HG03280 (cell line): ENCODE data around the gene PPP1CA.

ENCODE experiments used
- ATAC-seq: cut with Tn5 transposase; IDR thresholded peaks from one replicate; pipeline ENCODE4 v1.9.1; 2021; ENCODE audit warnings: mild to moderate bottlenecking, moderate library complexity; ENCODE audit not compliant: unreplicated experiment

The PPP1CA gene

DNA sequence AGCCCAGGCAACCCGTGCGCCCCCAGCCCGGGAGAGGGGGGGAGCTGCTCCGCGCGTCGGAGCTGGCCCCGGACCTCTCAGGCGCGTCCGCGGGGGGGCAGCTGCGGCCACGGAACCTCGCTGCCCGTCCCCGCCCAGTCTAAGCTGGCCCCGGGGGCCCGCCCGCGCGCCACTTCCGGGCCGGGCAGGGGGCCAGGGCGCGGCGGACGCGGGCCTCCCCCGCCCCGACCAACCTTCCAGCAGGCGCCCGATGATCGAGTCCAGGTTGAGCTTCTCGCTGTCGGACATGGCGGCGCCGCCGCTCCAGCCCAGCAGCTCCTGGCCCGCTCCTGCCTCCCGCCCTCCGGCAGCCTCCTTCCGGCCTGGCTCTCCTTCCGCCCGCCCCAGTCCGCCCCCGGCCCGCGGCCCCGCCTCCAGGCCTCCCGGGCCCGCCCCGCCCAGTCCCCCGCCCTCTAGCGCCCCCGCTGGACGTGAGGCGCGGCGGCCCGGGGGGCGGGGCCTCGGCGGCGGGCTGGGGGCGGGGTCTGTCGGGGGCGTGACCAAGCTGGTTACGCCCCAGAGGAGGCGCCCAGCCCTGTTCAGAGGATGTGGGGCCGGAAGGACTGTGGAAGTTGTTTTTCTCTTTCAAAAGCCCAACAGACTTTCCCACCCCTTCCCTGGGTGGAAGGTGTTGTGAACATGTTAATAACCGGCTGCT lies at the start of gene PPP1CA:
TSS of gene PPP1CA (minus strand) at position 364 of the 697 bp plus-strand sequence. CDS start at position 288, 76 bp downstream.
- ATAC-seq = peak; percentile 65

DNA sequence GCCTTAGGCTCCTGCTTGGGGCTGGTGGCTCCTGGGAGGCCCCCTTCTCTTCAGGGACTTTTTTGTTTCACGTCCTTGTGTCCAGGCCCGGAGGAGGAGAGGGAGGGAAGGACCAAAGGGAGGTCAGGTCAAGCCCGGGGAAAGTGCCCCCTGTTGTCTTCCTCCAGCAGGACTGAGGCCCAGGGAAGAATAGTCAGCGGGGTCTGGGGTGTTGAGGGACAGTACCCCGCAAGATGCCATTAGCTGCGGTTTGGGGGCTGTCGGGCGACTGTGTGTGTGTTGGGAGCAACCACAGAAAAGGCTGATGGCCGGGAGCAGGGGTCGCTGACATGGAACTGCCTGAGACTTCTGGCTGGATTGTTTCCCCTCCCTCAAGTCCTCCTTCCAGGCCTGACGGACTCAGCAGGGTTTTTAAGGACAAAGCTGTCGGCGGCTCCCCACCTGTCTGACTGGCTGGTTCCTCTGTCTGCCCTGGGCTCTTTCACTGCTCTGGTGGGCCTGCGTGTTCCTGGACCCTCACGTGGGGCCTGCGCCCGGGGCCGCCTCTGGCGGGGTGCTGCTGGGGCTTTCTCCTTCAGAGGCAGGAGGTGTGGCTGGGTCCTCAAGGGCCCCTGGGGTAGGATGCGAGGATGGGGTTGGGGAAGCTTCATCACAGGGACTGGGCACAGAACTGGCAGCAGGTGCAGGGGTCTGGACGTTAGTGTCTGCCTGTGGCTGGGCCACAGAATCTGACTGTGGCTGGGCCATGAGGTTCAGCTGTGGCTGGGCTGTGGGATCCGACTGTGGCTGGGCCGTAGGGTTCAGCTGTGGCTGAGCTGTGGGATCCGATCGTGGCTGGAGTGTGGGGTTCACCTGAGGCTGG lies 49.4 kb upstream of the PPP1CA start:
- no peak for ATAC-seq

DNA sequence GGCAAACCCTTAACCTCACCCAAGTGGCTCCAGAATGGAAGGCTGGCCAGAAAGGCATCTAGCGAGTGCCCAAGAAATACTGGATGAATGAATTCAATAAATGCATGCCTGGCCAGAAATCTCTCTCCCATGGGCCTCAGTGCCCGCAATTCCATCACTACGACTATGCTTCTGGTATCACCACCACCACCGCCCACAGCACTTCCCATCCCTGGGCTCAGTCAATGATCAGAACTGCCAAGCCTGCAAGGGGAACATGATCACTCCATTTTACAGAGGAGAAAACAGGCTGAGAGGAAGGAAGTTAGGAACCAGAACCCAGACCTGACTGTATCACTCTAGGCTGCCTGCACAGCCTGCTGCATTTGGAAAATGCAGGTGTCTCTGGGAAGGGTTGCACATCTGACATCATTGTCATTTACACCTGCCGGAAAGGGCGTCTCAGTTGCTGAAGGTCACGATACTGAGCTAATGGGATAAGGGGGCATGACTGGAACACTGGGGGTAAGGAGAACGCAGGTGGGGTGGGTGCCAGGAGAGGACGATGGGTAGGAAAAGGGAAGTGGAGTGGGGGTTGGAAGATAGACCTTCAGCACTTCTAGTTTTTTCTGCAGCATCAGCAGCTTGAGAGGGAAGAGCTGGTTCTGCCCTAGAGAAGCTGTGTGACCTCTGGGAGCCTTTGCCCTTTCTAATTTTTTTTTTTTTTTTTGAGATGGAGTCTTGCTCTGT lies 47.6 kb upstream of the PPP1CA start:
- no peak for ATAC-seq

- no peak for ATAC-seq
Measured at GRCh38 chr11:67448220-67448609, 46.6 kb upstream of the PPP1CA start.

DNA sequence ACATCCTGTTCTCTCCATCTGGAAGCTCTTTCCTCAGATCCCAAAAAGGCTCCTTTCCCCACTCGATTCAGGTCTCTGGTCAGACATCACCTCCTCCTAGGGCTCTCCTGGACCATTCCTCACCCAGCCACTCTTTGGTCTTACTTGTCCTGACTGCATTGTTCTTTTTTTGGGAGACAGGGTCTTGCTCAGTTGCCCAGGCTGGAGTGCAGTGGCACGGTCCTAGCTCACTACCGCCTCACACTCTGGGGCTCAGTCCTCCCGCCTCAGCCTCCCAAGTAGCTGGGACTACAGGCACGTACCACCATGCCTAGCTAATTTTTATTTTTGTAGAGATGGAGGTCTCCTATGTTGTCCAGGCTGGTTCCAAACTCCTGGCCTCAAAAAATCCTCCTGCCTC lies 43.9 kb upstream of the PPP1CA start:
- ATAC-seq = no peak

DNA sequence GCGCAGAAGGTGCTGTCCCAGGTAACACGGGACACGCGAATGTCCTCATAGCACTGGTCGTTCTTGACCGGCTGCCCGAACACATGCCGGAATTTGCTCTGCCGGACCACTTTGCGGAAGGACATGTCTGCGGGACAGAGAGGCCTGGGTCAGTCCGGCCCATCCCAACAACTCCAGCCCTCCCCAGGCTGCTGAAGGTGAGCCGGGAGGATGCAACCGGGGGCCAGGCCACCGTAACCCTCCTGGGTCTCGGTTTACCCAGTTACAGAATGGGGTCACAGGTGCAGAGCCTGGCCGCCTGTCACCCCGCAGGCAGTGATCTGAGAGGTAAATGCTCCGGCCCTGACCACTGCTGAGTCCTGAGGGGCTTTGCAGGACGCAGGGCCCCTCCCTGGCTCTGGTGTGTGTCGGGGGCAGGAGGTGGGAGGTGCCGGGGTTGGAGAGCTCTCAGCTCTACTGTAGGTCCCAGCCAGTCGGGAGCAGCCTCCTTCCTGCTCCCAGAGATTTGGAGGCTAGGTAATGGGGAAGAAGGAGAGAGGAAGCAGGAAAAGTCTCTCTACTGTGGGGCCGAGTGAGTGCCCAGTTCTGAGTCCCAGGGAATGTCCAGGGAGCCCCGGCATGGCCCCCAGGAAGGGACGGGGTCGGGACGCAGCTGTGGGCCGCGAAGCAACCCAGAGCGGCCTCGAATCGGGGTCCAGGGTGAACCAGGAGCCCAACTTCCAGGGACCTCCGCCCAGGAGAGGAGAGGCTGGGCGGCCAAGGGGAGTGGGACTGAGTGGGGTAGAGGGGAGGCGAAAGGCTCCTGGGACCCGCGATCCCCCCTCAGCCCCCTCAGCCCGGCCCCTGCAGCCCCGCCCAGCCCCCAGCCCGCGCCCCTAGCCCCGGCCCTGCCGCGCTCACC lies 41.1 kb upstream of the PPP1CA start:
- no peak for ATAC-seq

DNA sequence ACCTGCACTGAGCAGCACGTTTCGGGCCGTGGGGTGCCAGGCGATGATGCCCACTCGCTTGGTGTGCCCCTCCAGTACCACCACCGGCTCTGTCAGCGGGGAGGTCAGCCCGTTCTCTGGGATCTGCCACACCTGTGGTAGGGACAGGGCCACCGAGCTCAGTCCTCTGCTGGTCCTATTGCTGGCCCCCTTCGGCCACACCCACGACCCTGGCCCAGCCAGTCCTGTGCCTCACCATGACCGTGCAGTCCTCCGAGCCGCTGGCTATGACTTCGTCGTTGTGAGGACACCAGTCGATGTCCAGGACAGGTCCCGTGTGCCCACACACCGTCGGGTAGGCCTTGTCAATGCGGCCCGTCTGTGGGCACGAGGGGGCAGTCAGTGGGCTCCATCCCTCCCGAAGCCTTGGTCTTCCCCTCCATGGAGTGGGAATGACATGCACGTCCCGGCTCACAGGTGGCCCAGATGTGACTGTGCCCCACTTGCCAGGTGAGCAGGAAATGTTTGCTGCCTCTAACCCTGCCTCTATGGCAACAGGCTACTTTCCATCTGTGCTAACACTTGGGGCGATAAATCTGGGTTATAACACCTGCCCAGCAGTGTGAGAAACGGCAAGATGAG lies 40.2 kb upstream of the PPP1CA start:
- ATAC-seq = no peak

- ATAC-seq = no peak
Measured at GRCh38 chr11:67441098-67441563, 39.5 kb upstream of the PPP1CA start.

- no peak for ATAC-seq
Measured at GRCh38 chr11:67440229-67441097, 38.8 kb upstream of the PPP1CA start.

DNA sequence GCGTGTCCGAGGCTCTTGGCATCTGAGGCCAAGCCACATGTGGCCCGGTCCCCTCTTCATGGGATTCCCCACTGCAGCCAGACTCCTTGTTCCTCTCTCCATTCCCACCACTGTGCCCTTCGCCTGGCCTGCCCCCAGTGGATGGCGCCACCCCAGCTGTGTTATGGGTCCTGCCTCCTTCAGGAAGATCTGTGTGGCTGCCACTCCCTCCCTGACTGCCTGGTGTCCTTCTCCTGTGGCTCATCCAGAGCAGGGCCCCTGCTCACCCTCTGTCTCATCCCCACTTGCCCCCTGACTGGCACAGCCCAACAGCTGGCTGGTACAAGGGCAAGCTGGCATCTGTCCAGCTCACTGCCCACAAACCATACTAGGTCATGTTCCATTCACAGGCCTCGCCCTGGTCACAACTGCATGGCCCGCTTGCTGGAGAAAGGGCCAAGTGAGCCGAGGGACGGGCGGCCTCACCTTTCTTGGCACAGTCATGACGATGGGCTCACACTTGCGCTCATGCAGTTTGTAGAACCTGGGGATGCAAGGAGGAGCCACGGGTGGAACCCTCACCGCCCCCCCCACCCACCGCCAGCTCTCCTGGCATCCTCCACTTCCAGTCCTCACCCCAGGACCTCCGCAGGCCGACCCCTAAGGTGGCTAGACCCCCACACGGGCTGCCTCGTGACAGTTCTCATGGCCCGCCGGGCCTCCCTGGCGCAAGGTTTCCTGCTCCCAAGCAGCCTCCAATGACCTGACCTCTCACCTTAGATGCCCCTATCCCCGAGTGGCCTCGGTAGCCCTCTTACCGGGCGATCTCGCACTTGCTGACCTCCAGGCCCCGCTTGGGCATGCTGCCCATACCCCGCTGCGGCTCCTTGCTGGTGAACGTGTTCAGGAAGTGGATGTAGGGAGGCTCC lies 37.9 kb upstream of the PPP1CA start:
- ATAC-seq = no peak

DNA sequence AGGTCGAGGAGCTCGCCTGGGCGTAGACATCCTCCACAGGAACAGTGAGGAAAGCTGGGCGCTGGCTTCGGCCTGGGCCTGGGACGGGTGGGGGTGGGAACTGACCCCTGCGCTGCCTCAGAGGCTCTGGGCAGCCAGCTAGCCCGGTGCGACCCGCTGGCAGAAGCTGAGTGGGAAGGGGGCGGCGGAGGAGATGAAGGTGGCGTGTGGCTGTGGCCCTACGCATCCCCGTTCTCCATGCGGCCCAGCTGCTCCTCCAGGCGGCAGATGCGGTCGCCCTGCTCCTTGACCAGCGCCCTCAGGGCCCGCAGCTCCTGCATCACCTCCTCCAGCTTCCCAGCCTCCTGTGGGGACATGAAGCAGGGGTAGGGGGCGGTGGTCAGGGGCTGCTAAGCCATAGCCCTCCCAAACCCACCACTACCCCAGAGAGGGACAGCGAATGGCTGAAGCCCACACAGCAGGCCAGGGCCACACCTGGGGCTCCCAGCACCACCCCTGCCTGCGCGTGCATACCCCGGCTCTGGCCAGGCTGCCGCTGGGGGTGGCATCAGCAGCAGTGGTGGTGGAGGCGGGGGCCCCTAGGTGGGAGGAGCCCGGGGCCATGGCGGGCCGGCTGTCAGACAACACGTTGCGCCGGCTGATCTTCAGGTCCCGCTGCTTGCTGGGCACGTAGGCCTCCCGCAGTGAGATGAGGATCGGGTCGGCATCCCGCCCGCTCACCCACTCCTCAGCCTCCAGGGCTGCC lies 36.7 kb upstream of the PPP1CA start:
- no peak for ATAC-seq

GRCh38 chr11:67437809-67438157 lies 36.1 kb upstream of the PPP1CA start:
- no peak for ATAC-seq

- no peak for ATAC-seq
Measured at GRCh38 chr11:67437082-67437808, 35.6 kb upstream of the PPP1CA start, which contains the start of gene PTPRCAP. PTPRCAP (minus strand) TSS chr11:67437682; CDS start chr11:67437619, 63 bp downstream.

DNA sequence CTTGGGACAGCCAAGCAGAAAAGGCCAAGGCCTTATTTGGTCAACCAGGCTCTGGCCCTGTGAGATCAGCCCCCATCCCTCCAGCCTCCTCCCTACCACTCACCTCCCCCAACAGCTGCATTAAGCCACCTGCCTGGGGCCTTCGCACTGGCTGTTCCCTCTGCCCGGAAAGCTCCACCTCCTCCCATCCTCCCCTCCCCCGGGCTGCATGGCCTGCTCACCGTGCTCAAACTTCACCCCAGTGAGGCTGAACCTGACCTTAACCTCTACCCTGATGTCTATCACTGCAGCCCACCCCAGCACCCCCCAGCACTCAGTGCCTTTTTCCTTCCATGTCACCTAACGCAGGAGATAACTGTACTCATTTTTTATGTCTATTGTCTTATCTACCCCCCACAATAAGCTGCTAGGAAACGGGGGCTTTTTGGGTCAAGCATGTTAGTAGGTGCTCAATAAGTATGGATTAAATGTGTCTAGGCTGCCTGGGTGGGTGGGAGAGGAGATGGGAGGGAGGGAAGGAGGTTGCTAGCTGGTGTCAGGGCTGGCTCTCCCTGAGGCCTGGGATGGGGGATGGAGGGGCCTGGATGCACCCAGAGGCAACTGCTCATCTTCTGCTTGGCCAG lies 34.9 kb upstream of the PPP1CA start:
- ATAC-seq = no peak

DNA sequence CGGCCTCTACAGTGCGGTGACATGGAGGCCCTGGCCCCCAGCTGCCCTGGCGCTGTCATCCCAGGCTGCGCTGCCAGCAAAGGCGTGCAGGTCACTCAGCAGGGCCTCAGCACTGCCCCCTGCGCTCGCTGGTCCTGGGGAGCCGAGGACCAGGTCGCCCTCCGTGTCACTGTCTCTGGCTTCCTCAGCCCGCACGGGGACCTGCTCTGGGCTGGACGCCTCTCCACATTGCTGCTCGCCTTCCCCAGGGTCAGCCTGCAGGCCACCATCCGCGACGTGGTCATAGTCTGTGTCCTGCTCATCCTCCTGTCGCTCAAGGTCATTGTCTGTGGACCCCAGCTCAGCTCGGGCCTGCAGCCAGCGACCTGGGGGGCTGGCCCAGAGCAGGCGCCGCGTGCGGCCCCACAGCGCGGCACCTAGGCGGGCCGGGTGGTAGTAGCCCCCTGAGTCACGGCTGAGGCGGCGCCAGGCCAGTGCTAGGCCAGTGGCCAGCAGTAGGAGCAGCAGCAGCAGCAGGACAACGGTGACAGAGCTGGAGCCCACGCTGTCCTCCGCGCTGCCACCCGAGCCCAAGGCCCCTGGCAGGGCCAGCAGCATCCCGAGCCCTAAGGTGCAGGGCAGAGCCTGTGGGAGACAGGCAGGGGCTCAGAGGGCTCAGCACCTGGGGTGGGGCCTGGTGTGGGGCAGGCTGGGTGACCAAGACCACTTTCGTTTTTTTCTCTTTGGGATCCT lies 34.2 kb upstream of the PPP1CA start:
- ATAC-seq = no peak
